Stimulated activated CD4-positive, alpha-beta T cell treated with anti-CD3 and anti-CD28 coated beads, Interleukin-1b, Interleukin-23, amount 100 ng/mL, for 24 hours (primary cell): ENCODE results near the gene CA6.
"Not testable (repeated sequence)": the region's sequence is repeated elsewhere in the genome, so short reads cannot be mapped to it uniquely, and the experiment has no call there.

ENCODE experiments used
- DNase-seq, 4 experiments: peaks; one replicate each; pipeline ENCODE4 v3.0.0-alpha.2; 2020; ENCODE audit warnings: low read depth in 4 of 4, low spot score in 1 of 4

Gene CA6

DNA sequence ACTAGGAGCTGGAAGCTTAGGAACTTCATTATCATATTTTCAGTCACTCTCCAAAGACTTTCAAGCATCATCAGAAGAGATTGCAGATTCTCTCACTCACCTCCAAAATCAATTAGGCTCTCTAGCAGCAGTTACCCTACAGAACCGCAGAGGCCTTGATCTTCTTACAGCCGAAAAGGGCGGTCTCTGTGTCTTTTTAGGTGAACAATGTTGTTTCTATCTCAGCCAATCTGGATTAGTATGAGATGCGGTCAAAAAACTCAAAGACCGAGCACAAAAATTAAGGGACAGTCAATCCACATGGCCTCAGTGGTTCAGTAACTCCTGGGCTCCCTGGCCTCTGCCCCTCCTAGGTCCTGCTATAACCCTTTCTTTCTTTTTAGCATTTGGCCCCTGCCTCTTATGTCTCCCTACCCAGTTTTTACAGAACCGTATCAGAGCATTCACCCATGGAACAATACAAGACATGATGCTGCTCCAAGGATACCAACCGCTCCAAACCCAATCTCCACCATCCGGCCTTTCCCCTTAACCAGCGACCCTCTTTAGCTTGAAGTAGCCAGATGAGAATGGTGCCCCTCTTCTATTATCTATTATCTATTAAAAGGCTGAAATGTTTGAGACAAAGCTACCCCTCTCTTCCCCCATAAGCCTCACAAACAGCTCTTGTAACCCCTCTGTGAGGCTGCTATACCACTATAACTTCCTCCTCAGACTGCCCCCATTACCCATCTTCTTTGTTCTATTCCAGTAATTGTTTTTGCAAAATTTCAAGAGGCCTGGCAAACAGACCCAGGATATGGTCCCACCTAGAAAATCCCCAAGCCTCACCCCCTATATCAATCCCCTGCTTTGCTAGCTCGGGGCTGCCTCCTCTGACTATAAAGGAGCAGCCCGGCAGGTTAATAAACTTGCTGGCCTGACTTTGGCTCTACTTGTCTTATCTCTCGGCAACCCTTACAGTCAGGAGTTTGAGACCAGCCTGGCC, 18.7 kb upstream of the CA6 start:
- DNase-seq, result no peak

DNA sequence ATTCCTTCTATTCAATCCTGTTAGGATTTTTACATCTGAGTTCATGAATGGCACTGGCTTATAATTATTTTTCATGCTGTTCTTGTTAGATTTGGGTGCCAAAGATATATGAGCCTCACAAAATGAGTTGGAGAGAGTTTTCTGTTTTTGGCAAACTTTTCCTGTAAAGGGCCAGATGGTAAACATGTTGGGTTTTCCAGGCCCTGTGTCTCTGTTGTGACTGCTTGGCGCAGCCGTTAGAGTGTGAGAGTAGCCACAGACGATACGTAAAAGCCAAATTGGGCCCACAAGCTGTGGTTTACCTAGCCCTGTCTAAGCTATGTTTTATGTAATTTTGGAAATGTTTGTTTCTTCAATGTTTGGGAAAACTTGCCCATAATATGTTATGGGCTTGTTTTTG, 15.6 kb upstream of the CA6 start:
- no peak for DNase-seq

DNA sequence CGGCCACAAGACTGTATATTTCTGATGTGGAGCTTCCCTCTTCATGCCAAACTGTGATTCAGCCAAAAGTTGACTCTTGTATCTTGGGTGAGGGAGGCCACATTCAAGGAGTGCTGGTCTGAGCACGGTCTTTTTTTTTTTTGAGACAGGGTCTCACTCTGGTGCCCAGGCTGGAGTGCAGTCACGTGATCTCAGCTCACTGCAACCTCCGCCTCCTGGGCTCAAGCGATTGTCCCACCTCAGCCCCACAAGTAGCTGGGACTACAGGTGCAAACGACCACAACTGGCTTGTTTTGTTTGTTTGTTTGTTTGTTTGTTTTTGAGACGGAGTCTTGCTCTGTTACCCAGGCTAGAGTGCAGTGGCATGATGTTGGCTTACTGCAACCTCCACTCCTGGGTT, 8.6 kb upstream of the CA6 start:
- not testable (repeated sequence) for DNase-seq

DNA sequence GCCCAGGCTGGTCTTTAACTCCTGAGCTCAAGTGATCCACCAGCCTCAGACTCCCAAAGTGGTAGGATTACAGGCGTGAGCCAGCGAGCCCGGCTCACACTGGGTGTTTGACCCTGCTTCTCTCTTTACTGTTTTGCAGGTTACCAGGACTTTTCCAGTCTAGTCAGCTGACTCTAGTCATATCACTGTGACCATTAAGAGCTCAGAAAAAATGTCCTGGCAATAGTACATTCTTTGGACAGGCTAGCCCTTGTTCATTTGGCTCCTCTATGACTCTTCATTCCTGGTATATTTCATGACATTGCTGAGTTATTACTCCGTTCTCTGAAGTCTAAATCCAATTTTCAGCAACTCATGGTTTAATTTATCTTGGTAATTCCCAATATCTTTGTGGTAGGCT, 8.0 kb upstream of the CA6 start:
- DNase-seq, result no peak

DNA sequence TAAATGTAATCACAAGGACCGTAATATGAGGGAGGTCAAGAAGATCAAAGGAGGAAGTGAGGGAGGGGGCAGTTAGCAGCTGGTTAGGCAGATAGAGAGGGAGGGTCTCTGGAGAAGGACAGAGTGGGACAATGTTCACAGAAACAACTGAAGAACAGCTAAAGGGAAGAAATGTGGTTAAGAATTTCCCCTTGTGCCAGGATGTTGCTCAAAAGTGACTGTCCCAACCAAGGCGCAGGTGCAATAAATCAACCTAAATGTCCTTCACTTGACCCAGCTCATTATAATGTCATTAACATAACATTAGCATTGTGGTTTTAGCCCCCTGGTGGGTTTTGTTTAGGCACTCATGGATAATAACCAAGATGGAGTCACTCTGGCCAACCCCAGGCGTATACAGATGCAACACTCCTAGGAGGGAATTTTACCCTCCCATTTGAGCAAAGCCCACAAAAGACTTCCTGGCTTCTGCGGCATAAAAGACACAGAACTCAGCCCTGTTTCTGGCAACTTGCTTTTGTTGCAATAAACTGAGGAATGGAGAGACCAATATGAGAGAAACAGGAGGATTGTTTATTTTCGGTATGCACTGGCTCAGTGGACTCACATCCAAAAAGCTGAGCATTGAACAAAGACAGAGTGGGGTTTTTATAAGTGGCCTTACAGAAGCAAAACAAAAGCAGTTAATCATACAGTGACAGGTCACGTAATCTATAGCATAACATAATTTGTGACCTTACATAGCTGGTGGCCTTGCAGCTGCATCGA, 7.3 kb upstream of the CA6 start:
- no peak for DNase-seq

DNA sequence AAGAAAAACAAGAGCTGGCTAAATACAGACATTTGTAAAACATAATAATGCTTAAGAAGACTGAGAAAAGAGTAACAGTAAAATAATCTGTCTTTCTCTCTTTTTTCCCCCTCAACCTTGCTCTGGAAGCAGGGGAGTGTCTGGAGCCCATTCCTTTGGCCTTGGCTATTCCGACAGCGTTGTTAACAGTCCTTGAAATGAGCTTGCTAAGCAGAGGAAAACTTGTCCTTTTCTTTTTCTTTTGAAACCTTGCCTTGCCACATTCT, 6.7 kb upstream of the CA6 start:
- no peak for DNase-seq

DNA sequence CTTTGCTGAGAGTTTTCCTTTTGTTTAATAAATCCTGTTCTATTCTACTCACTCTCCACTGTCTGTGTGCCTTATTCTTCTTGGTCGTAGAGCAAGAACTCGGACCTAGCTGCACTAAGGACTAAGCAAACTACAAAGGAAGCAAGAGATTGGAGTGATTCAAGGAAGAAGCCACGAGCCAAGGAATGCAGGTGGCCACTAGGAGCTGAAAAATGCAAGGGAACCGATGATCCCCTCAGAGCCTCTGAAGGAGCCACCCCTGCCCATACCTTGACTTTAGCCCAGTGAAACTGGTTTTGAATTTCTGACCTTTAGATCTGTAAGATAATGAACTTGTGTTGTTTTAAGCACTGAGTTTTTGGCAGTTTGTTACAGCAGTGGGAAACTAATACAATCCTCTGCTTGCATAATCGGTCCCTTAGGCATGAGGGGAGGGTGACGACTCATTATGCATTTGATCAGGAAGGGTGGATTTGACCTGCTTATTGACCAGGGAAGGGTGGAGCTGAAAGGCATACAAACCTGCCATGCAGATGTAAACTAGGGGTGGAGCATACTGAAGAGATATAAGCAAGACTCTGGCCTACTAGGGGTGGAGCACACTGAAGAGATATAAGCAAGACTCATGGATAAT, 6.2 kb upstream of the CA6 start:
- DNase-seq, result no peak

DNA sequence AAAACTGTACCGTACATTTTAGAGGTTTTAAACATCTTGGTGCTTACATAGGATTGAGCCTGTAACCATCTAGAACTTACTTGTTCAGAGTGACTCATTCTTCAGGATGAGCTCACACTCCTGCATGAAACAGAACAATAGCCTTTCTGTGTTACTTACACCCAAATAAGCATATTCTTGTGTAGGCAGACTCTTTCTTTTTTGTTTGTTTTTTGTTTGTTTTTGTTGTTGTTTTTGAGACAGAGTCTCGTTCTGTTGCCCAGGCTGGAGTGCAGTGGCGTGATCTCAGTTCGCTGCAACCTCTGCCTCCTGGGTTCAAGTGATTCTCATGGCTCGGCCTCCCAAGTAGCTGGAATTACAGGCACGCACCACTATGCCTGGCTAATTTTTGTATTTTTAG, 3.8 kb upstream of the CA6 start:
- no peak for DNase-seq

DNA sequence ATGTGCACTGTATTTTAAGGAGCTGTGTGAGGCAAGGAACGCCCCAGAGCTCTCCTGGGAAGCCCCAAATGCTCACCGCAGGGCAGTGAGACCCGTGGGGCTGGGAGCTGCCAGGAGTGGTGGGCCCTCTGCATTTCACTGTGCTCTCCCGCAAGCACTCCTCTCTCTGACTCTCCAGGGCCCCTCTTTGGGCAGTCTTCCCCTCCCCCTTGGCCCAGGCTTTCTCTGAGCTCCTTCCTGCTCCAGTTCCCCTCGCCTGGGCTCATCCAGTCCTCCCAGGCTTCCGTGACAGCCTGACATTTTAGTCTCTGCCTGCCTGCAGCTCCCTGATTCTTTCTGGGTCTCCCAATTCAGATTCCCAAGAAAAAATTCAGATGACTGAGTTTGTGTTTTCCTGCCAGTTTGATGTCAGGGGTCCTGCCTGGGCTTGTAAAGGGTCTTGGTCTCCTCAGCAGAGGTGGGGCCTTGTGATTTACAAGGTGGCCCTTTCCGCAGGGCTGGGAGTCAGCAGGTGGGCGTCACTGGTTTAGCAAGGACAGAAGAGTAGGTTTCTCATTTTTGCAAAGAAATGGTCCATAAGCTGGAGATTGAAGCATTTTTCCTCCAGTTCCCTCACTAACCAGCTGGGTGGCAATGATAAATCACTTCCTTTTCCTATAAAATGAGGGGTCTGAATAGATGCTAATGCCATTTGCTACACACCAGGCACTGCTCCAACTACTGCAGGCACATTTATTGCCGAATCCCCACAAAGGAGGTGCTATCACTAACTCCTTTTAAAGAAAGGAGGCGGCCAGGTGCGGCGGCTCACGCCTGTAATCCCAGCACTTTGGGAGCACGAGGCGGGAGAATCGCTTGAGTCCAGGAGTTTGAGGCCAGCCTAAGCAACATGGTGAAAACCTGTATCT, 1.9 kb upstream of the CA6 start:
- no peak for DNase-seq

DNA sequence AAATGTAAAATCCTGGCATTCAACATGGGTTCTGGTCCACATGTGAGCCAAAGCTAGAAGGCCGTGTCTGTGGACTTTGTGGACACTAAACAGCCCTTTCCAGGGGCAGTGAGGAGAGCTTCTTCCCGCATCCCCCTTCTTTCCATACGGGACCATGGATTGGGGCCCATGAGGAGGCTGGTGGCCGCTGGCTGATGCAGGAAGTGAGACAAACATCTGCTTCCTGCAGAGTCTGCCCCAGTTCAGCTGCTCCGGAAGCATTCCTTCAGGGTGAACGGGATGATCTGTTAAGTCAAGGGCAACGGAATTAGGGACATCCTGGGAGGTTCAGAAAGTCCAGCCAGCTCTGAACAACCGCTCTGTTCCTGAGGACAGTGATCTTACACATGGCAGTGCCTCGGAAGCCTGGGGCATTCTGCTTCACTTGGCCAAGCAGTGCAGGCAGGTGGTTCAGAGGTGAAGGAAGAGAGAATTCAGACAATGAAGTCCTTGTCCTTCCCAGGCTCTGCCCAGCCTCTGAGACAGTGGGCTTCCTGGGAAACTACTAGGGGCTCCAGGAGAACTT, 1.5 kb downstream of the CA6 start:
- DNase-seq, result no peak

DNA sequence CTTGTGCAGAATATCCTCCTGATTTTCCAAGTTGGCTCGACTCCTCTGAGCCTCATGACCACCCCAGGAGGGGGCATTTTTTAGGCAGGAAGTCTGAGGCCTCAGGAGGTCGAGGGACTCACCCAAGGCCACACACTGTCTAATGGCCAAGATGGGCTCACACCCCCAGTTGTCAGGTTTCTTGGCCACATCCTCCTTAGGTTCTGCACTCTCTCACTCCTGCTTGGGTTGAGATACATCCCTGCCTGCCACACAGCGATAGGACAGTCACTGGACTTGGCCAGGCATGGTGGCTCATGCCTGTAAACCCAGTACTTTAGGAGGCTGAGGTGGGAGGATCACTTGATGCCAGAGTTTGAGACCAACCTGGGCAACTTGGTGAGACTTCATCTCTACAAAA, 4.6 kb downstream of the CA6 start:
- no peak for DNase-seq

DNA sequence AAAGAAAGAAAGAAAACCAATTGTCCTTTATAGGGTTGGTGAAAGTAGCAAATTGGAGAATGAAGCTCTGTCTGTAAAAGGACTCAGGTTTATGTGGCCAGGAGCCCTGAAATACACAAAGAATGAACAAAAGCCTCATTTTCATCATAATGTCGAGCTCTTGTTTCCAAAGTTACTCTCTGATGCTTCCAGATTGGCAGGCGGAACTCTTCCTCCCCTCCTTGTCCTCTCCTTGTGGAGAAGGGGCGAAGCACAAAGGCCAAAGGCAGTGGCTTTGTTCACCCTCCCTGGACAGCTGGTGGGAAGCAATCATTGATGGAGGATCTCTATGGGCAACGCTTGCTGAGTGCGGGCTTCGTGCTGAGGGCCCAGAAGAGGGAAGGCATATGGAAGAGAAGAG, 5.6 kb downstream of the CA6 start:
- no peak for DNase-seq

DNA sequence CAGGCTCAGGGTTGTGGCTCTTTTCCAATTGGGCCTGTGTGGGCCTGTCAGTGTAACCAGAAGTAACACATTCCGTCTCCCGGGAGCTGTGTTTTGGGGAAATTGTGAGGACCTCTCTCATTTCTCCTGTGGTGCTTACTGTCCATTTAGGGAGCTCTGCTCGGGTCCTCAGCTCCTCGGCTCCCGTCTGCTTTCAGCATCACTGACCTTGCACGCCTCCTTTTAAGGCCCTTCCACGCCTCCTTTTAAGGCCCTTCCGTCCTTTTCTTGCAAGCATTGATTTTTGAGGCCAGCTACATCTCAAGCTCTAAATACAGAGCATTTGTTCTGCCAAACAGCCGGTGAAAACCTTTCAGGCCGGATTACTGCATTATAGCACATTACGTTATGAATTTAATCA, 9.7 kb downstream of the CA6 start:
- no peak for DNase-seq

DNA sequence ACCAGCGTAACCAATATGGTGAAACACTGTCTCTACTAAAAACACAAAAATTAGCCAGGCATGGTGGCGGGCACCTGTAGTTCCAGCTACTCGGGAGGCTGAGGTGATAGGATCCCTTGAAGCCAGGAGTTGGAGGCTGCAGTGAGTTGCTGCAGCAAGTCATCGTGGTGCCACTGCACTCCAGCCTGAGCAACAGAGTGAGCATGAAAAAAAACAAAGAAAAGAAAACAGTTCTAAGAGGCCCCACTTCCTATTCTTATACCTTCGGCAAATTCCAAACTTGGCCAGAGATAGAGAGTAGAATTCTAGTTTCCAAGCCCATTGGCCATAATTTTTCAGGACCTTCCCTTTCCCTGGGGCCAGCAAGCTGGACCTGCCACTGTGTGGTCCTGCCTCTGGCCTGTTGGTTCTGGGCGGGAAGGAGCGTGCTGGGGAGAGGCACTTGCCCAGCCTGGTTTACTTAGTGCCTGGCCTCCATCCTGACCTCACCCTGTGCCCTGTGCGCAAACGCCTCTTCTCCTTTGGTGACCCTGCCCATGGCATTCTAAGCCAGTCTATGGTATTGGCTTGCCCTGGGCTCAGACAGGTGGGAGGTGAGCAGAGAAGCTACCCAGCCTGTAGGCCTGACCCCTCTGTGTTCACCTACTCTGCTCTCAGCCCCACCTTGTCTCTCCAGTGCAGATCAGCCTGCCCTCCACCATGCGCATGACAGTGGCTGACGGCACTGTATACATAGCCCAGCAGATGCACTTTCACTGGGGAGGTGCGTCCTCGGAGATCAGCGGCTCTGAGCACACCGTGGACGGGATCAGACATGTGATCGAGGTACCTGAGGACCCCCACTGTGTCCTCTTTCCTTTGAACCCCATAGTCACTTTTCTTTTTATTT, 11.0 kb downstream of the CA6 start:
- no peak for DNase-seq

DNA sequence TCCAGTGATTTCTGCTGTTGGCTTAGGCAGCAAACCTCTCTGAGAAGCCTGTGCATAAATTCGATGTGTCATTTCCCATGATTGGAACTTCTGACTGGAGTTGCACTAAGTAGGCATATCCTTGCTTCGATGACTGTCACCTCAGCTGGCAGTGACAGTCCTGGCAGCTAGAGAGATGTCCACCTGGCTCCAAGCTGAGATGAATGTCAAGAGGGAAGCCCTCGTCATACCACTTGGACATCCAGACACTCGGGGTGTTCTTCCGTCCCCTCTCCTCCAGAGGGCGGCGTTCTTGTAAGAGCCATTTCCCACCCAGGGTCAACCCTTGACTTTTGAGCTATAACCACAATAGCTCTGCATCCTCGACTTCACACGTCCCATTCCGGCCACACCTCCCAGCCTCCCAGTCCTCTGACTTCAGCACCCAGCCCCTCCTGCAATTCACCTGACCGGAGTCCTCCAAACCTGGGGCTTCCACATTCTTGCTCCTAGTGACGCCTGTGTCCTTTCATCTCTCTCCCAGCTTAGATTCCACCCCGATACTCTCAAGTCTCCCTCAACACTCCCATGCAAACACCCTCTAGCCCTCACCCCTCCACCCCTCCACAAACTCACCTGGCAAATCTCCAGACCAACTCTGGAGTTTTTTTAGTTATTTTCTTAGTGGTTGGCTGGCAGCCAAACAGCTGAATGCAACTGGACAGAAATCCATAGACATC, 17.3 kb downstream of the CA6 start:
- peak in 1 of 4 experiments; percentile 42 for DNase-seq

DNA sequence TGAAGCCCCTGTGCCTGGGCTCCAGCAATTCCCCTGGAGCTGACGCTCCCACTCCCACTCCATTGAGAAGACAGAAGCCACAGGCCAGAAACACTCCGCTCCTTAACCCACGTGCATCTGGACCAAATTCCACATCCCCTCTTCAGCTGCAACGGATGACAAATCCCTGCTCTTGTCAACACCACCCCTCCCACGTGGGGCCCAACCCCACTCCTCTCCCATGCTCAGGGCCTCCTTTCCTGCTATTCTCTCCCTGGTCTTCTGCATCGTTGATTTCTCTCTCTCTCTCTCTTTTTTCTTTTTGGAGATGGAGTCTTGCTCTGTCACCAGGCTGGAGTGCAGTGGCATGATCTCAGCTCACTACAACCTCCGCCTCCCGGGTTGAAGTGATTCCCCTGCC, 18.3 kb downstream of the CA6 start:
- DNase-seq, result no peak

DNA sequence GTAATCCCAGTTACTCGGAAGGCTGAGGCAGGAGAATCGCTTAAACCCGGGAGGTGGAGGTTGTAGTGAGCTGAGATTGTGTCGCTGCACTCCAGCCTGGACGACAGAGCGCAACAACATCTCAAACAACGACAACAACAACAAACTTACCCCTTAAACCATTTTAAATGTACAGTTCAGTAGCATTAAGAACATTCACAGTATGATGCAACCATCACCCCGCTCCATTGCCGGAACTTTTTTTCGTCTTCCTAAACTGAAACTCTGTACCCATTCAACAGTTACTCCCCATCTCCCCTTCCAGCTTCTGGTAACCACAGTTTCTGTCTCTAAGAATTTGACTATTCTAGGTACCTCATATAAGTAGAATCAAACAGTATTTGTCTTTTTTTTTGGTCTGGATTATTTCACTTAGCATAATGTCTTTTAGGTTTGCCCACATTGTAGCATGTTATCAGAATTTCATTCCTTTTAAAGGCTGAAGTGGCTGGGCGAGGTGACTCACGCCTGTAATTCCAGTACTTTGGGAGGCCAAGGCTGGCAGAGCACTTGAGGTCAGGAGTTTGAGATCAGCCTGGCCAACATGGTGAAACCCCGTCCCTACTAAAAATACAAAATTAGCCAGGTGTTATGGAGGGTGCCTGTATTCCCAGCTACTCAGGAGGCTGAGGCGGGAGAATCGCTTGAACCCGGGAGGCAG, 19.6 kb downstream of the CA6 start:
- no peak for DNase-seq

DNA sequence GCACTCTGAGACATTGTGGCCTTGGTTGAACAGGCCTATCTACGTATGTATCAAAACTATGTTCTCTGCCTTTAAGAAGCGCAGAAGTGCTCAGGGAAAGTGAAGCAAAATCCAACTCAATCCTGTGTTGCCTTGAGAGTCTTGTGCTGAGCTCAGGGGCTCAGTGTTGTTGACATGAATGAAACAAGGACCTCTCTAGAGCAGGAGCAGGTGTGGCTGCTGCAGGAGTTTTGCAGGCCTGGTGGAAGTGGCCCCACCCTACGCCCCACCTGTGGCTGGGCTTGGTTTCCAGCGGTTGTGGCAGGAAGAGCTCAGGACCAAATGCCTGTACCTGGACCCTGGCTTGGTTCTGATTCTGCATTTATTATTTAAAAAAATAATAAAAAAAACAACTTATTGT, 20.9 kb downstream of the CA6 start:
- no peak for DNase-seq

DNA sequence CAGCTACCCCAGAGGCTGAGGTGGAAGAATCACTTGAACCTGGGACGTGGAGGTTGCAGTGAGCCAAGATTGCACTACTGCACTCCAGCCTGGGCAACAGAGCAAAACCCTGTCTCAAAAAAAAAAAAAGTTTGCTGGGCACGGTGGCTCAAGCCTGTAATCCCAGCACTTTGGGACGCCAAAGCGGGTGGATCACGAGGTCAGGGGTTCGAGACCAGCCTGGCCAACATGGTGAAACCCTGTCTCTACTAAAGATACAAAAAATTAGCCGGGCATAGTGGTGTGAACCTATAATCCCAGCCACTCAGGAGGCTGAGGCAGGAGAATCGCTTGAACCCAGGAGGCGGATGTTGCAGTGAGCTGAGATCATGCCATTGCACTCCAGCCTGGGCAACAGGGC, 23.2 kb downstream of the CA6 start:
- DNase-seq, result not testable (repeated sequence)
